EL (cell line): ENCODE measurements around the gene PIK3CD.

ENCODE experiments used
- DNase-seq: peaks from one replicate; pipeline ENCODE4 v3.0.0-alpha.2; 2016

Gene PIK3CD

GRCh38 chr1:9651565-9652378, at the start of gene PIK3CD:
Gene PIK3CD (plus strand): TSS chr1:9651731. CDS start chr1:9710456, 58,725 bp downstream.
- peak; percentile 59 for DNase-seq

GRCh38 chr1:9601942-9602793, 49.4 kb upstream of the PIK3CD start:
- no peak for DNase-seq

- DNase-seq = no peak
Observed at GRCh38 chr1:9602794-9603167, 48.8 kb upstream of the PIK3CD start.

GRCh38 chr1:9603307-9603706, 48.2 kb upstream of the PIK3CD start:
- no peak for DNase-seq

- DNase-seq = no peak
Observed at GRCh38 chr1:9603766-9604753, 47.5 kb upstream of the PIK3CD start.

GRCh38 chr1:9604836-9605235, 46.7 kb upstream of the PIK3CD start:
- no peak for DNase-seq

GRCh38 chr1:9605946-9606455, 45.5 kb upstream of the PIK3CD start:
- DNase-seq = no peak

- DNase-seq = no peak
Observed at GRCh38 chr1:9606458-9606857, 45.1 kb upstream of the PIK3CD start.

- DNase-seq = no peak
Observed at GRCh38 chr1:9606948-9607347, 44.6 kb upstream of the PIK3CD start.

GRCh38 chr1:9607352-9607751, 44.2 kb upstream of the PIK3CD start:
- no peak for DNase-seq

- DNase-seq = no peak
Observed at GRCh38 chr1:9609998-9610397, 41.5 kb upstream of the PIK3CD start.

GRCh38 chr1:9610548-9610947, 41.0 kb upstream of the PIK3CD start:
- no peak for DNase-seq

GRCh38 chr1:9611716-9612115, 39.8 kb upstream of the PIK3CD start:
- DNase-seq = no peak

GRCh38 chr1:9612162-9612845, 39.2 kb upstream of the PIK3CD start:
- peak; percentile 26 for DNase-seq

- DNase-seq = no peak
Observed at GRCh38 chr1:9612871-9613624, 38.5 kb upstream of the PIK3CD start.

GRCh38 chr1:9613625-9614299, 37.8 kb upstream of the PIK3CD start:
- no peak for DNase-seq

- peak; percentile 50 for DNase-seq
Observed at GRCh38 chr1:9615316-9616063, 36.0 kb upstream of the PIK3CD start.

GRCh38 chr1:9618909-9619679, 32.4 kb upstream of the PIK3CD start:
- no peak for DNase-seq

GRCh38 chr1:9621032-9621431, 30.5 kb upstream of the PIK3CD start:
- no peak for DNase-seq
